Tibial nerve (tissue), 4 donors: ENCODE measurements around the gene PVR.

Experiments
- EP300 ChIP-seq, 2 donors: sonication (generic); formaldehyde crosslinking; IDR thresholded peaks; one replicate each; pipeline ENCODE4 v1.6.1; 2017; ENCODE audit warnings: antibody characterized with exemption in 2 of 2, mild to moderate bottlenecking in 1 of 2
- TF ChIP-seq, protein P1 (sequence below), 5 experiments: fragments of 200-600 bp in 3 of 5; fragments of 450-650 bp in 2 of 5; sonication (generic) in 3 of 5; IDR thresholded peaks; one replicate each; pipeline ENCODE4 v1.5.1; 2016 to 2019; ENCODE audit warnings: antibody characterized with exemption in 5 of 5, mild to moderate bottlenecking in 3 of 5, moderate library complexity in 2 of 5

DNA sequence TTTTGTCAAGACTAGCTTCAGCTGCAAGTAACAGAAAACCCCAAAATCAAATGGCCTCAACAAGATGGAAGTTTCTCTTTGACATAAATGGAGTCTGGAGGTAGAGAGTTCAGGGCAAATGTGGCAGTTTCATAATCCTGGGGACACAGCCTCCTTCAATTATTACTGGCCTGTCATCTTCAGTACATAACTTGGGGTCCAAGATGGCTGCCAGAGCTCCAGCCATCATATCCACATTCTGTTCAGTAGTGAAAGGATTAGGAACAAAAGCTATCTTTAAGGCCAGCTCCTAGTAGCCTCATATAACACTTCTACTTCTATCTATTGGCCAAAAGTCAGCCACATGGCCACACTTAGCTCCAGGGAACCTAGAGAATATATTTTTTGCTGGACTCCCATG lies 45.4 kb upstream of the PVR start:
- TF ChIP-seq, protein P1, sequence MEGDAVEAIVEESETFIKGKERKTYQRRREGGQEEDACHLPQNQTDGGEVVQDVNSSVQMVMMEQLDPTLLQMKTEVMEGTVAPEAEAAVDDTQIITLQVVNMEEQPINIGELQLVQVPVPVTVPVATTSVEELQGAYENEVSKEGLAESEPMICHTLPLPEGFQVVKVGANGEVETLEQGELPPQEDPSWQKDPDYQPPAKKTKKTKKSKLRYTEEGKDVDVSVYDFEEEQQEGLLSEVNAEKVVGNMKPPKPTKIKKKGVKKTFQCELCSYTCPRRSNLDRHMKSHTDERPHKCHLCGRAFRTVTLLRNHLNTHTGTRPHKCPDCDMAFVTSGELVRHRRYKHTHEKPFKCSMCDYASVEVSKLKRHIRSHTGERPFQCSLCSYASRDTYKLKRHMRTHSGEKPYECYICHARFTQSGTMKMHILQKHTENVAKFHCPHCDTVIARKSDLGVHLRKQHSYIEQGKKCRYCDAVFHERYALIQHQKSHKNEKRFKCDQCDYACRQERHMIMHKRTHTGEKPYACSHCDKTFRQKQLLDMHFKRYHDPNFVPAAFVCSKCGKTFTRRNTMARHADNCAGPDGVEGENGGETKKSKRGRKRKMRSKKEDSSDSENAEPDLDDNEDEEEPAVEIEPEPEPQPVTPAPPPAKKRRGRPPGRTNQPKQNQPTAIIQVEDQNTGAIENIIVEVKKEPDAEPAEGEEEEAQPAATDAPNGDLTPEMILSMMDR (IDR thresholded peaks at IDR 0.05) = no peak
- no peak for TF ChIP-seq EP300 (IDR thresholded peaks at IDR 0.05)
